Coronary artery (tissue), 2 donors: ENCODE measurements around the gene TGFBR3L.

Experiments used
- DNase-seq: peaks from one replicate; pipeline ENCODE4 v3.0.0-alpha.2; 2017; ENCODE audit warnings: low spot score
- H3K27ac ChIP-seq, 2 donors: fragments of 200-600 bp; sonication (generic); one replicate each; pipeline ENCODE4 v1.5.1; 2016 to 2019
- H3K4me3 ChIP-seq: fragments of 200-600 bp; sonication (generic); 2 replicates; pipeline ENCODE4 v1.5.1; 2016; ENCODE audit warnings: mild to moderate bottlenecking, moderate library complexity
- TF ChIP-seq, protein P1 (sequence below): fragments of 200-600 bp; sonication (generic); IDR thresholded peaks from one replicate; pipeline ENCODE4 v1.5.1; 2019; ENCODE audit warnings: antibody characterized with exemption

The TGFBR3L gene

DNA sequence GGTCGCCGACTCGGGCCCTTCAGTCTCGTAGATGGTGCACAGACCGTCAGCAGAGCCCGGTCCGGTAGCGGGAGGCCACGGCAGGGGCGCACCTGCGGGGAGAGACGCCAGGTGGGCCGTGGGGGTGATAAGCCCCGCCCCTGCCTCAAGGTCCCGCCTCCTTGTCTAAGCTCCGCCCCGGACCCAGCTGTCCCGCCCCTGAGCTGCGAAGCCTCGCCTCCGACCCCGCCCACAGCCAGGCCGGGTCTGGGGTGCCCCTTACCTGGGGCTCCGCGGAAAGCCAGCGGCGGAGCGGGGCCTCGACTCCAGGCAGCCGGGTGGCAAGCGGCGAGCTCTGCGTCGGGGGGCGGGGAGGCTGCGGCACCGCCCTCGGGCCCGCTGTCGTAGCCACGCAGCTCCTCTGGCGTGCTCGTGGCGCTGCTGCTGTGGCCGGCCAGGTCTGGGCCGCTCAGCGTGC is 45.1 kb upstream of the TGFBR3L start:
- Histone ChIP-seq H3K4me3 (peak overlapping the region; percentile 61), H3K27ac (peak overlapping the region in 1 of 2 donors; percentile 44)
- TF ChIP-seq, protein P1, sequence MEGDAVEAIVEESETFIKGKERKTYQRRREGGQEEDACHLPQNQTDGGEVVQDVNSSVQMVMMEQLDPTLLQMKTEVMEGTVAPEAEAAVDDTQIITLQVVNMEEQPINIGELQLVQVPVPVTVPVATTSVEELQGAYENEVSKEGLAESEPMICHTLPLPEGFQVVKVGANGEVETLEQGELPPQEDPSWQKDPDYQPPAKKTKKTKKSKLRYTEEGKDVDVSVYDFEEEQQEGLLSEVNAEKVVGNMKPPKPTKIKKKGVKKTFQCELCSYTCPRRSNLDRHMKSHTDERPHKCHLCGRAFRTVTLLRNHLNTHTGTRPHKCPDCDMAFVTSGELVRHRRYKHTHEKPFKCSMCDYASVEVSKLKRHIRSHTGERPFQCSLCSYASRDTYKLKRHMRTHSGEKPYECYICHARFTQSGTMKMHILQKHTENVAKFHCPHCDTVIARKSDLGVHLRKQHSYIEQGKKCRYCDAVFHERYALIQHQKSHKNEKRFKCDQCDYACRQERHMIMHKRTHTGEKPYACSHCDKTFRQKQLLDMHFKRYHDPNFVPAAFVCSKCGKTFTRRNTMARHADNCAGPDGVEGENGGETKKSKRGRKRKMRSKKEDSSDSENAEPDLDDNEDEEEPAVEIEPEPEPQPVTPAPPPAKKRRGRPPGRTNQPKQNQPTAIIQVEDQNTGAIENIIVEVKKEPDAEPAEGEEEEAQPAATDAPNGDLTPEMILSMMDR, result no peak
- no peak for DNase-seq

DNA sequence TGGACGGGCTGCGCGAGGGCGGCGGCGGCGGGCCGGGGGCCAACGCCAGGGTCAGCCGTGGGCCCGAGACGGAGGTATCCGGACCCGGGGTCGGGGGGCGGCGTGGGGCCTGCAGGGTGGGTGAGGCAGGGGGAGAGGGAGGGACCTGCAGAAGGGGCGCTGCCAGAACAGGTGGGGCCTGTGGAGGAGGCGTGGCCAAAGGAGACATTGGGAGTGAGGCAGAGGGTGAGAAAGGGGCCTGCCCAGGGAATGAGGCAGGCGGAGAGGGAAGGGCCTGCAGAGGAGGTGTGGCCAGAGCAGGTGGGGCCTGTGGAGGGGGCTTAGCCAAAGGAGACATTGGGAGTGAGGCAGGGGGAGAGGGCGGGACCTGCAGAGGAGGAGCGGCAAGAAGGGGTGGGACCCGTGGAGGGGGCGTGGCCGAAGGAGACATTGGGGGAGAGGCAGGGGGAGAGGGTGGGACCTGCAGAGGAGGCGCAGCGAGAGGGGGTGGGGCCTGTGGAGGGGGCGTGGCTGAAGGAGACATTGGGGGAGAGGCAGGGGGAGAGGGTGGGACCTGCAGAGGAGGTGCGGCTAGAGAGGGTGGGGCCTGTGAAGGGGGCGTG is 44.6 kb upstream of the TGFBR3L start:
- TF ChIP-seq, protein P1, result no peak
- DNase-seq, result no peak
- Histone ChIP-seq H3K4me3 (peak overlapping the region; percentile 61), H3K27ac (peak overlapping the region in 1 of 2 donors; percentile 44)

DNA sequence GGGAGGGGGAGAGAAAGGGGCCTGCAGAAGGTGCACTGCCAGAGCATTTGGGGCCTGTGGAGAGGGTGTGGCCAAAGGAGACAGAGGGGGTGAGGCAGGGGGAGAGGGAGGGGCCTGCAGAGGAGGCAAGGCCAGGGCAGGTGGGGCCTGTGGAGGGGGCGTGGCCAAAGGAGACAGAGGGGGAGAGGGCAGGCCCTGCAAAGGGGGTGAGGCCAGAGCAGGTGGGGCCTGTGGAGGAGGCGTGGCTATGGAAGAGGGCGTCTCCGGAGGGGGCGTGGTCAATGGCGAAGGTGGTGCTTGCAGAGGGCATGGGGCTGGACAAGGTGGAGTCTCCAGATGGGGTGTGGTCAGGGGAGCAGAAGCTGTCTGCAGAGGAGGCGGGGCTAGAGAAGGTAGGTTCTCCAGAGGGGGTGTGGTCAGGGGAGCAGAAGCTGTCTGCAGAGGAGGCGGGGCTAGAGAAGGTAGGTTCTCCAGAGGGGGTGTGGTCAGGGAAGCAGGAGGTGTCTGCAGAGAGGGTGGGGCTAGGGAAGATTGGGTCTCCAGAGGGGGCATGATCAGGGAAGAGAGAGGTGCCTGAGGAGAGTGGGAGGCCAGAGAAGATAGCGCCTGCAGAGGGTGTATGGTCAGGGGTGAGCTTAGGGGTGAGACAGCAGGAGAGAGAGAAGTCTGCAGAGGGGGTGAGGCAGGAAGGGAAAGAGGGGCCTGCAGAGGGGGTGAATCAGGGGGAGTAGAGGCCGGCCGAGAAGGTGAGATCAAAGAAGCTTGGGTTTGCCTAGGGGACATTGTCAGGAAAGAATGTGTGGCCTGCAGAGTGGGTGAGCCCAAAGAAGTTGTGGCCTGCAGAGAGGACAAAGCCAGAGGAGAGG is 43.8 kb upstream of the TGFBR3L start:
- Histone ChIP-seq H3K4me3 (no peak overlapping the region), H3K27ac (no peak overlapping the region)
- TF ChIP-seq, protein P1, result no peak
- DNase-seq, result no peak

DNA sequence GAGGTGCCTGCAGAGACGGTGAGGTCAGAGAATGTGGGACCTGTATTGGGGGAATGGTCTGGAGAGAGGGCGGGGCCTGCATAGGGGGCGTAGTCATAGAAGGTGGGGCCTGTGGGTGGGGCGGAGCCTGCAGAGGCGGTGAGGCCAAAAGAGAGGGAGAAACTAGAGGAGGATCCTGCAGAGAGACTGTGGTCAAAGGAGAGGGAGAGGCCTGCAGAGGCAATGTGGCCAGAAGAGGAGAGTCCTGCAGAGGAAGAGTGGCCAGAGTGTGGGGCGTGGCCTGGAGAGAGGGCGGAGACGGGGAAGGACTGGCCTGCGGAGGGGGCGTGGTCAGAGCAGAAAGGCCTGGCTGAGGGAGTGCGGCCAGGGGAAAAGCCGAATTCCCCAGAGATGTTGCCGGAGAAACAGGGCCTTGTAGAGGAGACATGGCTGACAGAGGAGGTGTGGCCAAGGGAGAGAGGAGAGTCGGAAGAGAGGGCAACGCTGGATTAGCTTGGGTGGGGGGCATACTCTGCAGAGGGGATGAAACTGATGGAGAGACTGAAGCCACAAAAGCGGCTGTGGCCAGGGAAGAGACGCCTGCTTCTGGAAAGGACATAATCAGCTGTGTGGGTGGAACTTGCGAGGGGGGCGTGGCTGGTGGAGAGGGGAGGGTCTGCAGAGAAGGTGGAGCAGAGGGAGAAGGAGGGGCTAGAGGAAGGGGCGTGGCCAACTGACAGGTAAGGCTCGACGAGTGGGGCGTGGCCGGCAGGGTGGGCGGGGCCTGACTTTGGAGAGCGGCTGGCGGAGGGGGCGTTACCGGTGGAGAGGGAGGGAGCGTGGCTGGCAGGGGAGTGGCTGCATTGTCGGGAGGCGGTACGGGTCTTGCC is 43.0 kb upstream of the TGFBR3L start:
- Histone ChIP-seq H3K4me3 (peak overlapping the region; percentile 56), H3K27ac (no peak overlapping the region)
- no peak for DNase-seq
- TF ChIP-seq, protein P1, result no peak

DNA sequence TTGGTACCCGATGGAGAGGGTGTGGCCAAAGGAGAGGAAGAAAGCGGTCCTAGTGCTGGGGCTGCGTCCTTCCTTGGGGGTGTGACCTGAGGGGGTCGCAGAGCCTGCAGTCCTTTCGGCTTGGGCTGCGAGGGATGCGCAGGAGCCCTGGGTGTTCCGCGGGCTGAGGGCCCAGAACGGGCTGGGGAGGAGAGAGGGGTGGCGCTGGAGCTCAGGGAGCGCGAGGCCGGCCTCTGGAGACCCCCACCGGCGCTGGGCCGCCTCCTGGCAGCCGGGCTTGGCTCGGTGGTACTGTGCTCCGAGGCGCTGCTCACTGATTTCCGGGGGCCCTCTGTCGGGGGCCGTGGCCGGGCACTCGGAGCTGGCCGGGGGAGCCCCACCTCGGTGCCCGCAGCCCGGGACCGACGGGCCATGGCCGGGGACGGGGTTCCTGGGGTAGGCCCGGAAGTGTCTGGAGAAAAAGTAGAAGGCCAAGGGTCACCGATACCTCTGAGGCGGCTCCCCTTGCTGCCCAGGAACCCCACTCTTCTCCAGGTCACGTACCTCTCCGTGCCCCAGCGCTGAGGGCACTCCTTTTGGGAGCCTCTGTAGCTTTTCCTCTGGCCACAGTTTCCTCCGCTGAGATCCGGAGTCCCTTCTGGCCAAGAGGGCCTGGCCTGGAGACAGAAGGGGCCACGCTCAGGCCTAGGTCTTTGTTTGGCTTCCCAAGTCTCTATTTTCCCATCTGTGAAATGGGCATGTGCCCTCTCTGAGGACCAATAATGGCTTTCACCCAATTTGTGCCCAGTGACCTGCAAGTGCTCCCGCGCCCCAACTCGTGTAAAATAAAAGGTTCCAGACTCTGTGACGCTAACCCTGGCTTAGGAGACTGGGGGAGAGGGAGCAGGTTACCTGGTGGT is 42.1 kb upstream of the TGFBR3L start:
- TF ChIP-seq, protein P1, result no peak
- H3K27ac ChIP-seq, result no peak overlapping the region
- H3K4me3 ChIP-seq, result peak overlapping the region; percentile 56

More for the DNA sequence above, 42.1 kb upstream of the TGFBR3L start:
- no peak for DNase-seq
